NCI-H128 (cell line): ENCODE measurements around the gene SERPINA12.

Experiments
- DNase-seq: peaks from one replicate; lab custom pipeline; 2025; ENCODE audit not compliant: unreplicated experiment; lab: John Stamatoyannopoulos, UW

SERPINA12 gene

DNA sequence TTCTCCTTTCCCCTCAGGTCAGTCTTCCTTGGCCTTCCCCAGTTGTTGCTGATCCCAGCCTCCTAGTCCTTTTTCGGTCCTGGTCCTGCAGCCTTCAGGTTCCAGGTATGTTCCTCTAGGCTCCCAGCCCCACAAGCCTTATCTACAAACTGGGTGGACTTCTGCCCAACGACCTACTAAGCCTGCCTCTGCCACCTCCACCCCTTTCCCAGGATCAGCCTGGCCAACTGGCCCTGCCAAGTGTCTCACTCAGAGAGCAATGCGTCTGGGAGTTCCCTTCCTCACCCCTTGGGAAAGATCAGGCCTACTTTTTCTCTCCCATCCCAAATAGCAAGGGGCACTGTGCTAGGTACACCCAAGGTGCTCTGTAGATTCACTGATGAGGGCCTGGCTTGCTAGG, at the start of gene SERPINA12:
TSS of gene SERPINA12 (minus strand) at position 114 of the 400 bp plus-strand sequence. CDS start 11,072 bp downstream, outside the sequence.
- DNase-seq = no peak

GRCh38 chr14:94558842-94559241, 49.6 kb upstream of the SERPINA12 start:
- no peak for DNase-seq

DNA sequence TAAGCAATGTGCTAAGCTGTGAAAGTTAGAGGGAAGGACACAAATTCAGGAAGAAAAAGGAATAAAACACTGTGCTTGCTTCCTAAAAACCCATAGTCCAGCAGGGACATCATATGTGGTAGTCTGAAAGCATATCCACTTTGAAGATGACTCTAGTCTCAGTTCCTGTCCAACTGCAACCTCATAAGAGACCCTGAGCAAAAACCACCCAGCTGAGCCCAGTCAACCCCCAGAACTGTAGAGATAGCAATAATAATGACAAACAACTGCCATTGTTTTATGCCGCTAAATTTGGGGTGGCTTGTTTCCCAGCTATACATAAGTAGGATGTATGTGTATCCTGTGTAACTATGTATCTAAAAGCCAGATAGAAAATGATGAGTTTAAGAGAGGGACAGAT, 48.1 kb upstream of the SERPINA12 start:
- DNase-seq = no peak

- no peak for DNase-seq
These were observed 46.7 kb upstream of the SERPINA12 start for GRCh38 chr14:94555991-94556390.

DNA sequence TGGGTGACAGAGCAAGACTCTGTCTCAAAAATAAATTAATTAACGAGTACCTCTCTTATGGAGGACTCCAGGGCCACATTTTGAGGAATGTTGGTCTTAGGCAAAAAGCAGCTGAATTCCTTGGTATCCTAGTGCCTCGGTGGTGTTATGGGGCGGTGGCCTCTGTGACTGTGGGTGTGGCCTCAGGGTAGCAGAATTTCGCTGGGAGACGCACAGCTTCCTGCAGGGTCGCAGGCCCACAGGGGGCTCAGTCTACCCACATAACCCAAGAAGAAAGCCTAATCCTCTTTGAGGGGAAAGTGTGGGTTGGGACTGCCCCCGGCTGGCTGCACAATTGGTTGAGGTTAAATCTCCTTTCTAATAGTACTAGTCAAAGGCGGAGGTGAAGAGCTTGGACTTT, 40.8 kb upstream of the SERPINA12 start:
- no peak for DNase-seq

DNA sequence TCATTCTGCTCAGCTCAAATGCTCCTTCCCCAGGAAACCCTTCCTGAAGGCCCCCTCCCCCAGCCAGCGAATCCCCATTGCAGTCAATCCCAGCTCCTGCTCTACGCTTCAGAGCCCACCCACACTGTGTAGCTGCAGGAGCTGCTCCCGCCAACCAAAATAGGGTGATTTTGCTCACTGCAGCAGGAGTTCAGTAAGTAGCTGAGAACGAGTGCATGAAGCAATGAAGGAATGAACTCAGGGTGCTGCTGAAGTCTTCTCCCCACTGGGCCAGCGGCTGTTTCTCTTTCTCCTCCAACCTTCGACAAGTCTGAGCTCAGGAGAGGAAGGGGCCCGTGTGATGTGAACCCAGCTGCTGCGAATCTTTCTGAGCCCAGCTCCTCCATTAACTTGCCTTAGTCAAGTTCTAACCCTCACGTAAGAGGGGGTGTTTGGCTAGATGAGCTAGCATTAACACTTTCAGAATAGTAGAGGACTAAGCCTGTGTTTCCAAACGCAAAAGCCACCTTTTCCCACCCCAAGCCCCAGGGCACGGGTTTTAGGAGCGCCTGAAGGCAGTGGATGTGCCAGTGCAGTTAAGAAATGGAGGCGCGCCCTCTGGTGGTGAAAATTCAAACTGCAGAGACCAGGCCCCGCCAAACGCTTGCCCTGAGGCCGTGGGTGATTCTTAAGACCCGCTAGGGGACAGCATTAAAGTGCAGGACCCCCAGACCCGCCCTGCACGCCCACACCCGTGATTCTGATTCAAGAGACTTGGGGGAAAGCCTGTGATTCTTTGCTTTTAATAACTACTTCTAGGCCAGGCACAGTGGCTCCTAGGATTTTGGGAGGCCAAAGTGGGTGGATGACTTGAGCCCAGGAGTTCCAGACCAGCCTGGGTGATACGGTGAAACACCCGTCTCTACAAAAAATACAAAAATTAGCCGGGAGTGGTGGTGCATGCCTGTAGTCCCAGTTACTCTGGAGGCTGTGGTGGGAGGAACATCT, 40.0 kb upstream of the SERPINA12 start:
- peak; percentile 23 for DNase-seq

GRCh38 chr14:94548131-94548998, 39.1 kb upstream of the SERPINA12 start:
- no peak for DNase-seq

- DNase-seq = no peak
These were observed 38.5 kb upstream of the SERPINA12 start for GRCh38 chr14:94547726-94548125.

- DNase-seq = no peak
These were observed 37.9 kb upstream of the SERPINA12 start for GRCh38 chr14:94547151-94547680.

- DNase-seq = no peak
These were observed 36.0 kb upstream of the SERPINA12 start for GRCh38 chr14:94545131-94545841.

DNA sequence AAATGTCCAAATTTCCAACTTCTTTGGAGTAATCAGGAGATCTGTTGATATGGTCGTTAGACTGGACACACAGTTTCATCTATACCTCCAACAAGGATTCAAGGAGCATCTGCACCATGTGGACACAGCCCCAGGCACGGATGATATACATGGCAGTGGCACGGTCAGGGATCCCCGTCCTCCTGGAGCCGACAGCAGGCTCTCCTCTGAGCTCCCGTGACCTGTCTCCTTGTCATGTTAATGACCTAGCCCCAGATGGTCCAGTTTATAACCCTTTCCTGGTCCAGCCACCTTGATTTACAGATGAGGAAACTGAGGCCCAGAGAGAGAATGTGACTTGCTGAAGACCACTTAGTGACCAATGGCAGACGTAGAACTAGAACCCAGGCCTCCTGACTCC, 35.5 kb upstream of the SERPINA12 start:
- no peak for DNase-seq

DNA sequence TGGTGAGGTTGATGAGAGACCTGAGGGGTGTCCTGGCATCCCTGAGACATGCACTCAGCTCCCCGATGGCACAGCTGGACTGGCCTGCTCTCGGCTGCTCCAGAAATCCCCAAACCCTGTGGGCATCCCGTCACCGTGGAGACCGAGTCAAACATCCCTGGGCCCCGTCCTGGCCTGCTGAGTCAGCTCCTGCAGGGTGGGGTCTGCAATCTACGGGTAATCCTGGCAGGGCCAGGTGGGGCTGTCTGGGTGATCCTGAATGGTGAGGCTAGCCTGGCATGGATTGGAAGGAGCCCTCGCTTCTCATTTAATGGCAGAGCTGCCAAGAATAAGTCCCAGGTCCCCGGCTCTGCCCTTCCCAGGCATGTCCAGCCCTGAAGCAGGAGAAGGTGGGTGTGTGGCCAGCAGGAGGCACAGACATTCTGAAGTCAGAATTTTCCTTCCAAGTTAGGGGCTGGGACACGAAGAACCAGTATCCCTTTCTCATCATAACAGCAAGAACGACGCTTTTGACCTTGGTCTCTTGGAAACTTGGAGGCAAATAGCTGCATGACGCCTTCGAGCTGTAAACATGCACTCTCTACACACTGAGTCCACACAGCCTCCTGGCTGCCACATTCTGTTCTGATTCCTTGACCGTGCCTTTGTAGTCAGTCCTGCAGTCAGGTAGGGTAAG, 34.3 kb upstream of the SERPINA12 start:
- DNase-seq = no peak

- no peak for DNase-seq
These were observed 33.7 kb upstream of the SERPINA12 start for GRCh38 chr14:94542811-94543440.

- DNase-seq = no peak
These were observed 33.0 kb upstream of the SERPINA12 start for GRCh38 chr14:94542111-94542810.

DNA sequence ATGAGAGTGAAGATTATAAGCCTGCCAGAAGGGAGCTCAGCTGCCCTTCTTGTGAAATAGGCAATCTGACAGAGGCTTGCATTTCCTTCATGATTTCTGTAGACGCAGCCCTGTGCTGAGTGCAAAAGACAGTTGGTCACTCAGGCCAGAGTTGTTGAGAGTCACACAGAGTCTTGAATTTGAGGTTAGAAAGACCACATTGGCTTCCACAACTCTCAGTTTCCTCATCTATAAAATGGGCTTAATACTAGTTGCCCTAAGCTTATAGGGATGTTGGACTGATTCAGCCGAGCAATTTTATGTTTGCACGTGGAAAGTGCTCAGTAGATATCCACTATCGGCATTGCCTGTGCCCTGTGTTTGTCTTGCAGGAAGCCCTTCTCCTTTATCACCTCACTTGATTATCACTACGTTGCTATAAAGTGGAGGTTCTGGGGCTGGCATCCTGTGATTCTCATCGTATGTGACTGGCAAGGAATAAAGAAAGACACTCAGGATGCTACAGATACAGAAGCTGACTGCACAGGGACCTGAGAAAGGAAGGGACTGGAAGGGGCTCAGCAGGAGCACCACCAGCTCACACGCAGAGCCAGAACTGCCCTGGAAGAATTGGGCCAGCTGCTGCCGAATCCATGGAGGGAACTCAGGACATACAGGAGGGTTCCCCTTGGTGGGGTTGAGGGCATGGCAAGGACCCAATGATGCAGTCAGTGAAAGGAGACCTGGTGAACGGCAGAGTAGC, 32.1 kb upstream of the SERPINA12 start:
- DNase-seq = no peak

- DNase-seq = no peak
These were observed 30.9 kb upstream of the SERPINA12 start for GRCh38 chr14:94540031-94540794.

DNA sequence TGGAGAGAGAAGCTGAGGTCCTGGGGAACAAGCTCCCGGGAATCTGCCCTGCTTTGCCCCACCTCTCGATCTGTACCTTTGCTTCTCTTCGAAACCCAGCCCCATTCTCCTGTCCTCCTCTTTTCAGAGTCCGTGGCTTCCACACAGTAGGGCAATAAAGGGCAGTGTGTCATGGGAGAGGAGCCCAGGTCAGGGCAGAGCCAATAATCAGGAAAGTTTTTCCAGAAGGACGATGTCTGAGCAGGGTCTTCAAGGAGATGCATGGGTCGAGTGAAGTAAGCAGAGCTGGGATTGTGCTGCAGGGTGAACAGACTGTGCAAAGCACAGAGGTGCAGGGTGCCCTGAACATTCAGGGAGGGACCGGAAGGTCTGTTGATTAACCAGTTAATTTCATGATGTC, 29.9 kb upstream of the SERPINA12 start:
- no peak for DNase-seq
